Activated naive CD4-positive, alpha-beta T cell treated with anti-CD3 and anti-CD28 coated beads for 36 hours (primary cell): ENCODE measurements around the gene KRTAP12-2. TPM values are rescaled to one million over a fixed set of nuclear protein-coding genes. Genes with fewer than 3 reads are reported as not detected.
"Not testable (repeated sequence)": the region's sequence is repeated elsewhere in the genome, so short reads cannot be mapped to it uniquely, and the experiment has no call there.

Experiments used
- CTCF ChIA-PET: fragments of 350-600 bp; sonication (Branson Sonifier 250); formaldehyde crosslinking; loops from one replicate; lab custom pipeline; 2021; ENCODE audit warnings: antibody characterized with exemption; lab: Charles Lee
- DNase-seq: peaks from one replicate; pipeline ENCODE4 v3.0.0-alpha.2; 2020
- H3K27ac Mint-ChIP-seq: one replicate; pipeline ENCODE4 v1.8.0; 2021; ENCODE audit warnings: mild to moderate bottlenecking, mixed read lengths
- H3K27me3 Mint-ChIP-seq: one replicate; pipeline ENCODE4 v1.8.0; 2021; ENCODE audit warnings: low read depth, mixed read lengths
- H3K36me3 Mint-ChIP-seq: one replicate; pipeline ENCODE4 v1.8.0; 2021; ENCODE audit warnings: low read depth, mixed read lengths
- H3K4me1 Mint-ChIP-seq: one replicate; pipeline ENCODE4 v1.8.0; 2021; ENCODE audit warnings: low read depth, mixed read lengths
- H3K4me3 Mint-ChIP-seq: one replicate; pipeline ENCODE4 v1.8.0; 2021; ENCODE audit warnings: mild to moderate bottlenecking, moderate library complexity, mixed read lengths
- H3K9me3 Mint-ChIP-seq: one replicate; pipeline ENCODE4 v1.8.0; 2021; ENCODE audit warnings: mixed read lengths
- intact Hi-C: fragments of 100-400 bp; cut with micrococcal nuclease; formaldehyde crosslinking; loops from one replicate; pipeline ENCODE4 v1.15.1; 2023
- total RNA-seq, 2 experiments: library from RNA; stranded (reverse); gene quantifications; one replicate each; pipeline ENCODE4 v1.2.3, GENCODE V29; 2021

The KRTAP12-2 gene
- total RNA-seq, 2 experiments from 2014 or later: not detected

DNA sequence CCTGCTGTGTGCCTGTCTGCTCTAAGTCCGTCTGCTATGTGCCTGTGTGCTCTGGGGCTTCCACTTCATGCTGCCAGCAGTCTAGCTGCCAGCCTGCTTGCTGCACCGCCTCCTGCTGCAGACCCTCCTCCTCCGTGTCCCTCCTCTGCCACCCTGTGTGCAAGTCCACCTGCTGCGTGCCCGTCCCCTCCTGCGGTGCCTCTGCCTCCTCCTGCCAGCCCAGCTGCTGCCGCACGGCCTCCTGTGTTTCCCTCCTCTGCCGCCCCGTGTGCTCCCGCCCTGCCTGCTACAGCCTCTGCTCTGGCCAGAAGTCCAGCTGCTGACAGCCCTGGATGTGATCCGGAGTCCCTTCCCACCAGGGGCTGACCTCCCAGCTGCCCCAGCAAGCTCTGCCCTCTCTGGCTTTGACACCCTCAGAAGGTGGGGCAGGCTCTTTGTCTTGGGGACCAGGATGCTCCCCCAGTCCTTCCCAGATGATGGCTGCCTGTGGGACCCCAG is 28.8 kb downstream of the KRTAP12-2 start:
- CTCF ChIA-PET, H3K27ac Mint-ChIP-seq: not testable (repeated sequence)

DNA sequence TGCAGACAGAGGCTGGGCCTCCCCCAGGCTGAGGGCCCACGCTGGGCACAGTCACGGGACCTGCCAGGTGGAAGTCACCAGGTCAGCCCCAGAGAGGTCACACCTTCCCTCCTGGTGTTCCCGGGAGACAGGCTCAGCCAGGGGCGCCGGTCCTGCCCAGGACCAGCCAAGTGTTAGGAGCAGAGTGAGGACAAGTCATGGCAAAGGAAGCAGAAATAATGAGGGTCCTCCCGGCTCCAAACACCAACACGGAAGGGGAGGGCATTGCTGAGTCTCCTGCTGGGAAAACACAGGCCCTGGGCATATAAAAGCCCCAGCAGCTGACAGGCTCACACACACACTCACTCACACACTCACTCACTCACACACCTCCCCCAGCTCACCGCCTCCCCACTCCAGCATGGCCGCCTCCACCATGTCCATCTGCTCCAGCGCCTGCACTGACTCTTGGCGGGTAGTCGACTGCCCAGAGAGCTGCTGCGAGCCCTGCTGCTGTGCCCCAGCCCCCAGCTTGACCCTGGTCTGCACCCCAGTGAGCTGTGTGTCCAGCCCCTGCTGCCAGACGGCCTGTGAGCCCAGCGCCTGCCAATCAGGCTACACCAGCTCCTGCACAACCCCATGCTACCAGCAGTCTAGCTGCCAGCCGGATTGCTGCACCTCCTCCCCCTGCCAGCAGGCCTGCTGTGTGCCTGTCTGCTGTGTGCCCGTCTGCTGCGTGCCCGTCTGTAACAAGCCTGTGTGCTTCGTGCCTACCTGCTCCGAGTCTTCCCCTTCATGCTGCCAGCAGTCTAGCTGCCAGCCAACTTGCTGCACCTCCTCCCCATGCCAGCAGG is 29.5 kb downstream of the KRTAP12-2 start, which contains the start of gene KRTAP10-10:
Gene KRTAP10-10 (plus strand): TSS at position 339 of the 833 bp plus-strand sequence. CDS start 62 bp downstream, at position 401.
- Mint-ChIP-seq H3K4me3 (no peak within 1 kb of the TSS), H3K9me3 (peaks cover 12% of the 10 kb centered on the region), H3K36me3 (no peaks in the 10 kb centered on the region), H3K4me1 (peaks cover 3% of the 10 kb centered on the region), H3K27me3 (no peaks in the 10 kb centered on the region), H3K27ac (no peak within 1 kb of the TSS)
- CTCF ChIA-PET: no interaction called here
- no peak for DNase-seq
- intact Hi-C loops: no loop called here

More for the DNA sequence above, 28.8 kb downstream of the KRTAP12-2 start:
- H3K9me3 Mint-ChIP-seq: peaks cover 12% of the 10 kb centered on the region
- DNase-seq, intact Hi-C loops, H3K4me1 Mint-ChIP-seq, H3K27me3 Mint-ChIP-seq, H3K4me3 Mint-ChIP-seq, H3K36me3 Mint-ChIP-seq: not testable (repeated sequence)

- peaks cover 3% of the 10 kb centered on the region for H3K4me1 Mint-ChIP-seq
- H3K9me3 Mint-ChIP-seq: peaks cover 17% of the 10 kb centered on the region
- intact Hi-C loops: no loop called here
- H3K27me3 Mint-ChIP-seq: no peaks in the 10 kb centered on the region
- no peaks in the 10 kb centered on the region for H3K36me3 Mint-ChIP-seq
- no peak overlapping the region for H3K27ac Mint-ChIP-seq
- no peak overlapping the region for H3K4me3 Mint-ChIP-seq
- no peak for DNase-seq
- CTCF ChIA-PET: no interaction called here
These were observed 30.3 kb downstream of the KRTAP12-2 start for GRCh38 chr21:44636209-44637017.

- no peaks in the 10 kb centered on the region for H3K27me3 Mint-ChIP-seq
- peaks cover 29% of the 10 kb centered on the region for H3K9me3 Mint-ChIP-seq
- no peak for DNase-seq
- CTCF ChIA-PET: interaction anchor here (1.7 kb wide), 1 partner anchor 110 kb away, joined by 3 read pairs; no protein-coding TSS in a partner anchor
- H3K4me3 Mint-ChIP-seq: no peak overlapping the region
- H3K36me3 Mint-ChIP-seq: peaks cover 3% of the 10 kb centered on the region
- H3K27ac Mint-ChIP-seq: no peak overlapping the region
- intact Hi-C loops: no loop called here
- H3K4me1 Mint-ChIP-seq: peaks cover 25% of the 10 kb centered on the region
These were observed 34.7 kb downstream of the KRTAP12-2 start for GRCh38 chr21:44632067-44632466.

DNA sequence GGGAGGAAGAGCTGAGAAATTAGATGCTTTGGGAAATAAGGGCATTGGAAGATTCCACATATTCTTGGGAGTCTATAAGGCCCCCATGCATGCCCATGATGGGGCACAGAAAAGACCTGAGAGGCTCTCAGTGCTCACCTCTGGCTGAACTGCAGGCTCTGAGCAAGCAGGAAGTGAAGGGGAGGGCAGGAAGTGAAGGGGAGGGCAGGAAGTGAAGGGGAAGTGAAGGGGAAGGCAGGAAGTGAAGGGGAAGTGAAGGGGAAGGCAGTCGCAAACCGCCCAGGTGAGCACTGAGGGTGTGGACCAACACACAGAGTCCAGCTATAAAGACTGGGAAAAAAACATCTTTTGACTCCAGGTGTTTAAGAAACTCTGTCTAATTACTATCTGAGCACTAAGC is 36.3 kb downstream of the KRTAP12-2 start:
- Mint-ChIP-seq H3K4me1 (peaks cover 25% of the 10 kb centered on the region), H3K27me3 (no peaks in the 10 kb centered on the region), H3K9me3 (peaks cover 29% of the 10 kb centered on the region), H3K36me3 (peaks cover 3% of the 10 kb centered on the region), H3K4me3 (no peak overlapping the region), H3K27ac (peak overlapping the region; percentile 4)
- intact Hi-C loops: no loop called here
- DNase-seq: peak; percentile 12
- CTCF ChIA-PET: interaction anchor here (1.7 kb wide), 1 partner anchor 112 kb away, joined by 3 read pairs; no protein-coding TSS in a partner anchor

GRCh38 chr21:44628707-44629391 is 37.9 kb downstream of the KRTAP12-2 start:
- no peak for DNase-seq
- CTCF ChIA-PET: interaction anchor here (0.9 kb wide), 1 partner anchor 17 kb away, joined by 3 read pairs; the partner anchor contains the start of gene KRTAP10-8
- peaks cover 3% of the 10 kb centered on the region for H3K36me3 Mint-ChIP-seq
- no peaks in the 10 kb centered on the region for H3K27me3 Mint-ChIP-seq
- H3K9me3 Mint-ChIP-seq: peaks cover 41% of the 10 kb centered on the region
- no peak overlapping the region for H3K4me3 Mint-ChIP-seq
- peaks cover 25% of the 10 kb centered on the region for H3K4me1 Mint-ChIP-seq
- intact Hi-C loops: loop anchor here (2.0 kb wide), 1 partner anchor 78 kb away; the partner anchor contains the start of gene KRTAP10-2
- no peak overlapping the region for H3K27ac Mint-ChIP-seq

DNA sequence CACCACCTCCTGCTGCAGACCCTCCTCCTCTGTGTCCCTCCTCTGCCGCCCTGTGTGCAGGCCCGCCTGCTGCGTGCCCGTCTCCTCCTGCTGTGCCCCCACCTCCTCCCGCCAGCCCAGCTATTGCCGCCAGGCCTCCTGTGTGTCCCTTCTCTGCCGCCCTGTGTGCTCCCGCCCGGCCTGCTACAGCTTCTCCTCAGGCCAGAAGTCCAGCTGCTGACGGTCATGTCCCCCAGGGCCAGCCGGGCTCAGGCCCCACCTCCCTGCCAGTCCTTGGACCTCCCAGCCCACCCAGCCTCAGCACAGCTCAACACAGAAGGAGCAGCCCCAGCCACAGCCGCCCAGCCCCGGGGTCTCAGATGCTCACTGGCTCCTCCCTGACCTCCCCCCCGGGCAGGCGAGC is 38.9 kb downstream of the KRTAP12-2 start:
- not testable (repeated sequence) for H3K4me3 Mint-ChIP-seq, H3K27ac Mint-ChIP-seq, H3K36me3 Mint-ChIP-seq, DNase-seq, H3K27me3 Mint-ChIP-seq
- Mint-ChIP-seq H3K9me3 (peaks cover 44% of the 10 kb centered on the region), H3K4me1 (peaks cover 25% of the 10 kb centered on the region)
- intact Hi-C loops: loop anchor here (2.0 kb wide), 1 partner anchor 77 kb away; the partner anchor contains the start of gene KRTAP10-2
- CTCF ChIA-PET: interaction anchor here (0.8 kb wide), 1 partner anchor 118 kb away, joined by 4 read pairs; no protein-coding TSS in a partner anchor

- not testable (repeated sequence) for H3K27me3 Mint-ChIP-seq
- peaks cover 47% of the 10 kb centered on the region for H3K9me3 Mint-ChIP-seq
These were observed 39.4 kb downstream of the KRTAP12-2 start for GRCh38 chr21:44627181-44627822.

DNA sequence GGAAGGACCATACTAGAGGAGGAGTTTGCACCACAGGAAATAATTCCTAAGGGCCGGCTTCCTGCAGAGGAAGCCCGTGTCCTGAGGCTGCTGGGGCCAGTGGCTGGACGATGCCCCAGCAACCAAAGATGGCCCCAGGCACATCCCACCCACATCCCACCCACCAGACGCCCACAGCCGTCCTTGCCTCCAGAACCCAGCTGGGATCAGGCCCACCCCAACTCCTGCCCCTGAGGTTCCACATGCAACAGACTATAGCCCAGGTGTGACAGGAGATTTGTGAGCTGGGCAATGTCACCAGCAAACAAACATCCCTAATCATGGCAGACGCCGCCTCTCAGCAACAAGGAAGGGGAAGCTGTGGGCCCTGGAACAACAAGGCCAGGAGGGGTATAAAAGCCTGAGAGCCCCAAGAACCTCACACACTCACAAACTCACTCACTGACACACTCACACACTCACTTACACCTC is 40.0 kb downstream of the KRTAP12-2 start, which contains the start of gene KRTAP10-9:
Gene KRTAP10-9 (plus strand): TSS at position 421 of the 471 bp plus-strand sequence. CDS start 79 bp downstream, outside the sequence.
- H3K4me1 Mint-ChIP-seq: peaks cover 25% of the 10 kb centered on the region
- CTCF ChIA-PET: interaction anchor here (0.8 kb wide), 1 partner anchor 117 kb away, joined by 4 read pairs; no protein-coding TSS in a partner anchor
- H3K9me3 Mint-ChIP-seq: peaks cover 44% of the 10 kb centered on the region
- no peak within 1 kb of the TSS for H3K4me3 Mint-ChIP-seq
- DNase-seq: no peak
- intact Hi-C loops: no loop called here
- peaks cover 3% of the 10 kb centered on the region for H3K36me3 Mint-ChIP-seq
- no peaks in the 10 kb centered on the region for H3K27me3 Mint-ChIP-seq
- H3K27ac Mint-ChIP-seq: no peak within 1 kb of the TSS

More at GRCh38 chr21:44627181-44627822, 39.4 kb downstream of the KRTAP12-2 start:
- H3K4me3 Mint-ChIP-seq, H3K27ac Mint-ChIP-seq, H3K36me3 Mint-ChIP-seq, DNase-seq, intact Hi-C loops: not testable (repeated sequence)
- CTCF ChIA-PET: interaction anchor here (0.8 kb wide), 1 partner anchor 117 kb away, joined by 4 read pairs; no protein-coding TSS in a partner anchor
- H3K4me1 Mint-ChIP-seq: peaks cover 25% of the 10 kb centered on the region

DNA sequence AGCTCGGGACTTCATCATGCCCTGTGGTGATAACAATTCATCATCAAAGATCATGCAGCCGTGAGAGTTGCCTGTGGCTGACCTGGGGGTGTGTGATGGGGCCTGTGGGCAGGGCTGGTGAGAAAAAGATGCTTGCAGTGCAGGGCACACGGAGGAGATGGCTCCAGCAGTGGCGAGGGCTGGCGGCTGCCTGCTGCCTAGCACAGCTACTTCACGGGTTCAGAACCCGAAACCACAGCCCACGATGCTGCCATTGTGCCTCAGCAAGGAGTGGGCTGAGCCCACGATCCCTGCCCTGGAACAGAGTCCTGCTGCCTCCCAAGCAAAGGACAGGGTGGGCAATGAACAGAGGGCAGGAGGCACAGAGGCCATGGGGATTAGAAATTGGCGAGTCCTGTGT is 40.5 kb downstream of the KRTAP12-2 start:
- Mint-ChIP-seq H3K4me3 (no peak overlapping the region), H3K27me3 (no peaks in the 10 kb centered on the region), H3K36me3 (peaks cover 3% of the 10 kb centered on the region), H3K4me1 (peaks cover 25% of the 10 kb centered on the region), H3K9me3 (peaks cover 42% of the 10 kb centered on the region), H3K27ac (no peak overlapping the region)
- no peak for DNase-seq
- intact Hi-C loops: no loop called here
- CTCF ChIA-PET: no interaction called here

DNA sequence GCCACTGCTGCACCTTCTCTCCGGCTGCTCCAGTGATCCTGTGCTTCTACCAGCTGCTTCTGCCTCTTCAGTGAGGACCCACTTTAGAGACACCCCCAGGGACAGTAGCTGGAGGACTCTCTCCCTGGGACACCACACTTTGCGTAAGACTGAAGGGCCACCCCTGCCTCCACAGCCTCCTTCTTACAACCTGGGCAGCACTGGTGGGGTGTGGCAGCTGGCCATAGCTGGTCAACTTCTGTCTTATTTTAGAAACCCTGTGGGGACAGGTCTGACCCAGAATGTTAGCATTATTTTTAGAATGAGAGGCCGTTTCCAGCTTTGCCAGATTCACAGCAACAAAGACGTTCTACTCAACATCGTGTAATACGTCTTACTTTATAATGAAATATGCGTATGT is 41.0 kb downstream of the KRTAP12-2 start:
- intact Hi-C loops: no loop called here
- DNase-seq: no peak
- CTCF ChIA-PET: no interaction called here
- peaks cover 25% of the 10 kb centered on the region for H3K4me1 Mint-ChIP-seq
- H3K9me3 Mint-ChIP-seq: peaks cover 39% of the 10 kb centered on the region
- H3K36me3 Mint-ChIP-seq: peaks cover 2% of the 10 kb centered on the region
- no peaks in the 10 kb centered on the region for H3K27me3 Mint-ChIP-seq
- no peak overlapping the region for H3K4me3 Mint-ChIP-seq
- no peak overlapping the region for H3K27ac Mint-ChIP-seq
